Measurements from ENCODE around the gene HDAC4. TPM values are rescaled to one million over a fixed set of nuclear protein-coding genes. Genes with fewer than 3 reads are reported as not detected.

HDAC4 gene
- total RNA-seq, 1 experiment from 2014 or later: 44.4 TPM

- TF ChIP-seq, protein P1, sequence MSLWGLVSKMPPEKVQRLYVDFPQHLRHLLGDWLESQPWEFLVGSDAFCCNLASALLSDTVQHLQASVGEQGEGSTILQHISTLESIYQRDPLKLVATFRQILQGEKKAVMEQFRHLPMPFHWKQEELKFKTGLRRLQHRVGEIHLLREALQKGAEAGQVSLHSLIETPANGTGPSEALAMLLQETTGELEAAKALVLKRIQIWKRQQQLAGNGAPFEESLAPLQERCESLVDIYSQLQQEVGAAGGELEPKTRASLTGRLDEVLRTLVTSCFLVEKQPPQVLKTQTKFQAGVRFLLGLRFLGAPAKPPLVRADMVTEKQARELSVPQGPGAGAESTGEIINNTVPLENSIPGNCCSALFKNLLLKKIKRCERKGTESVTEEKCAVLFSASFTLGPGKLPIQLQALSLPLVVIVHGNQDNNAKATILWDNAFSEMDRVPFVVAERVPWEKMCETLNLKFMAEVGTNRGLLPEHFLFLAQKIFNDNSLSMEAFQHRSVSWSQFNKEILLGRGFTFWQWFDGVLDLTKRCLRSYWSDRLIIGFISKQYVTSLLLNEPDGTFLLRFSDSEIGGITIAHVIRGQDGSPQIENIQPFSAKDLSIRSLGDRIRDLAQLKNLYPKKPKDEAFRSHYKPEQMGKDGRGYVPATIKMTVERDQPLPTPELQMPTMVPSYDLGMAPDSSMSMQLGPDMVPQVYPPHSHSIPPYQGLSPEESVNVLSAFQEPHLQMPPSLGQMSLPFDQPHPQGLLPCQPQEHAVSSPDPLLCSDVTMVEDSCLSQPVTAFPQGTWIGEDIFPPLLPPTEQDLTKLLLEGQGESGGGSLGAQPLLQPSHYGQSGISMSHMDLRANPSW (CRISPR knock-in tag; conservative IDR thresholded peaks at IDR 0.05; ENCODE audit: low read depth): no peak
- TF ChIP-seq, protein P2, sequence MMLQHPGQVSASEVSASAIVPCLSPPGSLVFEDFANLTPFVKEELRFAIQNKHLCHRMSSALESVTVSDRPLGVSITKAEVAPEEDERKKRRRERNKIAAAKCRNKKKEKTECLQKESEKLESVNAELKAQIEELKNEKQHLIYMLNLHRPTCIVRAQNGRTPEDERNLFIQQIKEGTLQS (CRISPR knock-in tag; conservative IDR thresholded peaks at IDR 0.05): no peak
- no peak for TF ChIP-seq FOXP4 (CRISPR knock-in tag; IDR thresholded peaks at IDR 0.05)
These were observed 113.4 kb downstream of the HDAC4 start (continued) for GRCh38 chr2:239287461-239287860.

GRCh38 chr2:239286901-239287300 is 113.9 kb downstream of the HDAC4 start:
- Mint-ChIP-seq H3K9me3 (no peaks in the 10 kb centered on the region), H3K36me3 (no peaks in the 10 kb centered on the region), H3K4me1 (peaks cover 63% of the 10 kb centered on the region), H3K4me3 (no peak overlapping the region), H3K27me3 (ENCODE audit: low read depth) (no peaks in the 10 kb centered on the region), H3K27ac (peak overlapping the region; percentile 1; the same call in 1 of the 2 replicates)
- no peak for ATAC-seq
- no peak for TF ChIP-seq GTF2I (CRISPR knock-in tag; conservative IDR thresholded peaks at IDR 0.05)
- no peak for TF ChIP-seq USF1 (CRISPR knock-in tag; IDR thresholded peaks at IDR 0.05)
- no peak for TF ChIP-seq ESRRA (CRISPR knock-in tag; IDR thresholded peaks at IDR 0.05; ENCODE audit: borderline replicate concordance)
- ChIA-PET CTCF (interaction anchor here (1.0 kb wide), 1 partner anchor 40 kb away, joined by 3 read pairs; no protein-coding TSS in a partner anchor), POLR2A (no interaction called here)
- no peak for DNase-seq (ENCODE audit: low spot score)

DNA sequence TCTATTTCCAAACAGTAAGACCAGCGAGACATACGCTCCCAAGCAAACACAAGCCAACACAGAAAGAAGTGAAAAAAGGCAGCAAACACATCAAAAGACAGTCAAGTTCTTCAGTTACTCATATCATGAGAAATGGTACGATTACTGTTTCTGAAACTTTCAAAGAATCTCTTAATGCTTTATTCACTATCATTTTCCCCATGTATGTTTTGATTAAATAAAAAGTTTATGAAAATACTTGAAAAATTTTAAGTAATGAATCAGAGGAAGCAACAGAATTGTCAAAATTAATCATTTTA is 114.9 kb downstream of the HDAC4 start:
- POLR2A ChIA-PET: no interaction called here
- no peak overlapping the region; the same call in 1 of the 2 replicates for H3K27ac Mint-ChIP-seq
- peaks cover 52% of the 10 kb centered on the region for H3K4me1 Mint-ChIP-seq
- H3K36me3 Mint-ChIP-seq: no peaks in the 10 kb centered on the region
- no peak for DNase-seq (ENCODE audit: low spot score)
- CTCF ChIA-PET: interaction anchor here (2.8 kb wide), 1 partner anchor 9 kb away, joined by 21 read pairs; no protein-coding TSS in a partner anchor
- no peak for ATAC-seq
- H3K27me3 Mint-ChIP-seq (ENCODE audit: low read depth): no peaks in the 10 kb centered on the region
- no peaks in the 10 kb centered on the region for H3K9me3 Mint-ChIP-seq
- no peak overlapping the region for H3K4me3 Mint-ChIP-seq
- no peak for TF ChIP-seq ZNF232 (CRISPR knock-in tag; IDR thresholded peaks at IDR 0.05)
- TF ChIP-seq ERG (CRISPR knock-in tag; IDR thresholded peaks at IDR 0.05): no peak
- TF ChIP-seq, protein P3, sequence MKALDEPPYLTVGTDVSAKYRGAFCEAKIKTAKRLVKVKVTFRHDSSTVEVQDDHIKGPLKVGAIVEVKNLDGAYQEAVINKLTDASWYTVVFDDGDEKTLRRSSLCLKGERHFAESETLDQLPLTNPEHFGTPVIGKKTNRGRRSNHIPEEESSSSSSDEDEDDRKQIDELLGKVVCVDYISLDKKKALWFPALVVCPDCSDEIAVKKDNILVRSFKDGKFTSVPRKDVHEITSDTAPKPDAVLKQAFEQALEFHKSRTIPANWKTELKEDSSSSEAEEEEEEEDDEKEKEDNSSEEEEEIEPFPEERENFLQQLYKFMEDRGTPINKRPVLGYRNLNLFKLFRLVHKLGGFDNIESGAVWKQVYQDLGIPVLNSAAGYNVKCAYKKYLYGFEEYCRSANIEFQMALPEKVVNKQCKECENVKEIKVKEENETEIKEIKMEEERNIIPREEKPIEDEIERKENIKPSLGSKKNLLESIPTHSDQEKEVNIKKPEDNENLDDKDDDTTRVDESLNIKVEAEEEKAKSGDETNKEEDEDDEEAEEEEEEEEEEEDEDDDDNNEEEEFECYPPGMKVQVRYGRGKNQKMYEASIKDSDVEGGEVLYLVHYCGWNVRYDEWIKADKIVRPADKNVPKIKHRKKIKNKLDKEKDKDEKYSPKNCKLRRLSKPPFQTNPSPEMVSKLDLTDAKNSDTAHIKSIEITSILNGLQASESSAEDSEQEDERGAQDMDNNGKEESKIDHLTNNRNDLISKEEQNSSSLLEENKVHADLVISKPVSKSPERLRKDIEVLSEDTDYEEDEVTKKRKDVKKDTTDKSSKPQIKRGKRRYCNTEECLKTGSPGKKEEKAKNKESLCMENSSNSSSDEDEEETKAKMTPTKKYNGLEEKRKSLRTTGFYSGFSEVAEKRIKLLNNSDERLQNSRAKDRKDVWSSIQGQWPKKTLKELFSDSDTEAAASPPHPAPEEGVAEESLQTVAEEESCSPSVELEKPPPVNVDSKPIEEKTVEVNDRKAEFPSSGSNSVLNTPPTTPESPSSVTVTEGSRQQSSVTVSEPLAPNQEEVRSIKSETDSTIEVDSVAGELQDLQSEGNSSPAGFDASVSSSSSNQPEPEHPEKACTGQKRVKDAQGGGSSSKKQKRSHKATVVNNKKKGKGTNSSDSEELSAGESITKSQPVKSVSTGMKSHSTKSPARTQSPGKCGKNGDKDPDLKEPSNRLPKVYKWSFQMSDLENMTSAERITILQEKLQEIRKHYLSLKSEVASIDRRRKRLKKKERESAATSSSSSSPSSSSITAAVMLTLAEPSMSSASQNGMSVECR (CRISPR knock-in tag; IDR thresholded peaks at IDR 0.05; ENCODE audit: borderline replicate concordance): no peak
- no peak for TF ChIP-seq ZNF423 (CRISPR knock-in tag; IDR thresholded peaks at IDR 0.05)
- no peak for TF ChIP-seq ZNF219 (CRISPR knock-in tag; IDR thresholded peaks at IDR 0.05; ENCODE audit: borderline replicate concordance)
- no peak for TF ChIP-seq GRHL2 (CRISPR knock-in tag; IDR thresholded peaks at IDR 0.05; ENCODE audit: insufficient replicate concordance, severe bottlenecking)
- TF ChIP-seq HMGA2 (CRISPR knock-in tag; IDR thresholded peaks at IDR 0.05): no peak
- no peak for TF ChIP-seq IRF2 (CRISPR knock-in tag; IDR thresholded peaks at IDR 0.05; ENCODE audit: borderline replicate concordance, low read depth)
- no peak for TF ChIP-seq MAX (CRISPR knock-in tag; IDR thresholded peaks at IDR 0.05)
- TF ChIP-seq FOXJ3 (CRISPR knock-in tag; IDR thresholded peaks at IDR 0.05; ENCODE audit: borderline replicate concordance): no peak
- TF ChIP-seq SMAD3 (CRISPR knock-in tag; IDR thresholded peaks at IDR 0.05; ENCODE audit: borderline replicate concordance): no peak
- TF ChIP-seq NFATC4 (CRISPR knock-in tag; IDR thresholded peaks at IDR 0.05): no peak
- no peak for TF ChIP-seq NR1H2 (CRISPR knock-in tag; IDR thresholded peaks at IDR 0.05)
- no peak for TF ChIP-seq JUN (CRISPR knock-in tag; IDR thresholded peaks at IDR 0.05)

Measured in WTC11 (cell line).